ENCODE results near the gene NCOA5. TPM values are rescaled to one million over a fixed set of nuclear protein-coding genes. Genes with fewer than 3 reads are reported as not detected.

NCOA5 gene
- total RNA-seq, 1 experiment from 2014 or later, result 16.5 TPM

DNA sequence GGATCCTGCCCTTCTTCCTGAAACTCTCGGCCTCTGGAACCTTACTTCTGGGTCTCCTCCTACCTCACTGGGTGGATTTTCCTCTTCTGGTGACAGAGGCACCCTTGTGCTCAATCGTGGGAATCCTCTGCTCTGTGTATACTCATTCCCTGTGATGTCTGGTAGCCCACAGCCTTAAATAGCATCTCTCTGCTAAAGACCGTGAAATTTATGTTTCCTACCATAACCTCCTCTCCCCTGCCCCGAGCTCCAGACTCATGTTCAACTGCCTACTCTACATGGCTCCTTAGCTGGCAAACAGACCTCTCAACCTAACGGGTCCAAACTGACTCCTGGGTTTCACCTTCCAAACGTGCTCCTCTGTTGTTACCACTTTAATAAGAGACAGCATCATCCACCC lies 71.2 kb downstream of the NCOA5 start:
- DNase-seq (ENCODE audit: low spot score) (no peak), ATAC-seq (no peak)
- H3K9me3 Mint-ChIP-seq, result no peaks in the 10 kb centered on the region
- peaks cover 18% of the 10 kb centered on the region for H3K4me1 Mint-ChIP-seq
- H3K27me3 Mint-ChIP-seq (ENCODE audit: low read depth), result peaks cover 16% of the 10 kb centered on the region
- ChIA-PET CTCF (no interaction called here), POLR2A (no interaction called here)
- H3K27ac Mint-ChIP-seq, result no peak overlapping the region
- H3K36me3 Mint-ChIP-seq, result no peaks in the 10 kb centered on the region
- no peak overlapping the region for H3K4me3 Mint-ChIP-seq
- TF ChIP-seq ZNF396 (CRISPR knock-in tag; IDR thresholded peaks at IDR 0.05; ENCODE audit: borderline replicate concordance) (no peak), ZBTB21 (CRISPR knock-in tag; IDR thresholded peaks at IDR 0.05; ENCODE audit: borderline replicate concordance) (no peak), USF2 (CRISPR knock-in tag; IDR thresholded peaks at IDR 0.05) (no peak), NFYB (CRISPR knock-in tag; conservative IDR thresholded peaks at IDR 0.05; ENCODE audit: low read depth) (no peak), CBFB (CRISPR knock-in tag; IDR thresholded peaks at IDR 0.05; ENCODE audit: low read depth) (no peak), ATF1 (CRISPR knock-in tag; IDR thresholded peaks at IDR 0.05) (no peak), ZNF121 (CRISPR knock-in tag; IDR thresholded peaks at IDR 0.05) (no peak), ZNF512 (CRISPR knock-in tag; IDR thresholded peaks at IDR 0.05; ENCODE audit: borderline replicate concordance) (no peak), ESRRA (CRISPR knock-in tag; IDR thresholded peaks at IDR 0.05; ENCODE audit: borderline replicate concordance) (no peak), E2F5 (CRISPR knock-in tag; IDR thresholded peaks at IDR 0.05) (no peak), TEAD4 (CRISPR knock-in tag; IDR thresholded peaks at IDR 0.05) (no peak), ZNF423 (CRISPR knock-in tag; IDR thresholded peaks at IDR 0.05) (no peak)
- TF ChIP-seq, protein P1, sequence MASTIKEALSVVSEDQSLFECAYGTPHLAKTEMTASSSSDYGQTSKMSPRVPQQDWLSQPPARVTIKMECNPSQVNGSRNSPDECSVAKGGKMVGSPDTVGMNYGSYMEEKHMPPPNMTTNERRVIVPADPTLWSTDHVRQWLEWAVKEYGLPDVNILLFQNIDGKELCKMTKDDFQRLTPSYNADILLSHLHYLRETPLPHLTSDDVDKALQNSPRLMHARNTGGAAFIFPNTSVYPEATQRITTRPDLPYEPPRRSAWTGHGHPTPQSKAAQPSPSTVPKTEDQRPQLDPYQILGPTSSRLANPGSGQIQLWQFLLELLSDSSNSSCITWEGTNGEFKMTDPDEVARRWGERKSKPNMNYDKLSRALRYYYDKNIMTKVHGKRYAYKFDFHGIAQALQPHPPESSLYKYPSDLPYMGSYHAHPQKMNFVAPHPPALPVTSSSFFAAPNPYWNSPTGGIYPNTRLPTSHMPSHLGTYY (CRISPR knock-in tag; IDR thresholded peaks at IDR 0.05), result no peak
- TF ChIP-seq, protein P2, sequence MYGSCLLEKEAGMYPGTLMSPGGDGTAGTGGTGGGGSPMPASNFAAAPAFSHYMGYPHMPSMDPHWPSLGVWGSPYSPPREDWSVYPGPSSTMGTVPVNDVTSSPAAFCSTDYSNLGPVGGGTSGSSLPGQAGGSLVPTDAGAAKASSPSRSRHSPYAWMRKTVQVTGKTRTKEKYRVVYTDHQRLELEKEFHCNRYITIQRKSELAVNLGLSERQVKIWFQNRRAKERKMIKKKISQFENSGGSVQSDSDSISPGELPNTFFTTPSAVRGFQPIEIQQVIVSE (CRISPR knock-in tag; IDR thresholded peaks at IDR 0.05; ENCODE audit: borderline replicate concordance), result no peak
- TF ChIP-seq, protein P3, sequence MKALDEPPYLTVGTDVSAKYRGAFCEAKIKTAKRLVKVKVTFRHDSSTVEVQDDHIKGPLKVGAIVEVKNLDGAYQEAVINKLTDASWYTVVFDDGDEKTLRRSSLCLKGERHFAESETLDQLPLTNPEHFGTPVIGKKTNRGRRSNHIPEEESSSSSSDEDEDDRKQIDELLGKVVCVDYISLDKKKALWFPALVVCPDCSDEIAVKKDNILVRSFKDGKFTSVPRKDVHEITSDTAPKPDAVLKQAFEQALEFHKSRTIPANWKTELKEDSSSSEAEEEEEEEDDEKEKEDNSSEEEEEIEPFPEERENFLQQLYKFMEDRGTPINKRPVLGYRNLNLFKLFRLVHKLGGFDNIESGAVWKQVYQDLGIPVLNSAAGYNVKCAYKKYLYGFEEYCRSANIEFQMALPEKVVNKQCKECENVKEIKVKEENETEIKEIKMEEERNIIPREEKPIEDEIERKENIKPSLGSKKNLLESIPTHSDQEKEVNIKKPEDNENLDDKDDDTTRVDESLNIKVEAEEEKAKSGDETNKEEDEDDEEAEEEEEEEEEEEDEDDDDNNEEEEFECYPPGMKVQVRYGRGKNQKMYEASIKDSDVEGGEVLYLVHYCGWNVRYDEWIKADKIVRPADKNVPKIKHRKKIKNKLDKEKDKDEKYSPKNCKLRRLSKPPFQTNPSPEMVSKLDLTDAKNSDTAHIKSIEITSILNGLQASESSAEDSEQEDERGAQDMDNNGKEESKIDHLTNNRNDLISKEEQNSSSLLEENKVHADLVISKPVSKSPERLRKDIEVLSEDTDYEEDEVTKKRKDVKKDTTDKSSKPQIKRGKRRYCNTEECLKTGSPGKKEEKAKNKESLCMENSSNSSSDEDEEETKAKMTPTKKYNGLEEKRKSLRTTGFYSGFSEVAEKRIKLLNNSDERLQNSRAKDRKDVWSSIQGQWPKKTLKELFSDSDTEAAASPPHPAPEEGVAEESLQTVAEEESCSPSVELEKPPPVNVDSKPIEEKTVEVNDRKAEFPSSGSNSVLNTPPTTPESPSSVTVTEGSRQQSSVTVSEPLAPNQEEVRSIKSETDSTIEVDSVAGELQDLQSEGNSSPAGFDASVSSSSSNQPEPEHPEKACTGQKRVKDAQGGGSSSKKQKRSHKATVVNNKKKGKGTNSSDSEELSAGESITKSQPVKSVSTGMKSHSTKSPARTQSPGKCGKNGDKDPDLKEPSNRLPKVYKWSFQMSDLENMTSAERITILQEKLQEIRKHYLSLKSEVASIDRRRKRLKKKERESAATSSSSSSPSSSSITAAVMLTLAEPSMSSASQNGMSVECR (CRISPR knock-in tag; IDR thresholded peaks at IDR 0.05; ENCODE audit: borderline replicate concordance), result no peak

GRCh38 chr20:46018112-46018511 lies 71.7 kb downstream of the NCOA5 start:
- Mint-ChIP-seq H3K4me3 (no peak overlapping the region), H3K9me3 (no peaks in the 10 kb centered on the region), H3K36me3 (no peaks in the 10 kb centered on the region), H3K27ac (no peak overlapping the region), H3K27me3 (ENCODE audit: low read depth) (peaks cover 11% of the 10 kb centered on the region), H3K4me1 (peaks cover 18% of the 10 kb centered on the region)
- ChIA-PET CTCF (no interaction called here), POLR2A (no interaction called here)
- ATAC-seq (no peak), DNase-seq (ENCODE audit: low spot score) (no peak)
- TF ChIP-seq ZNF396 (CRISPR knock-in tag; IDR thresholded peaks at IDR 0.05; ENCODE audit: borderline replicate concordance) (no peak), JAZF1 (CRISPR knock-in tag; IDR thresholded peaks at IDR 0.05) (no peak), ZNF121 (CRISPR knock-in tag; IDR thresholded peaks at IDR 0.05) (no peak), ZNF532 (CRISPR knock-in tag; IDR thresholded peaks at IDR 0.05; ENCODE audit: borderline replicate concordance) (no peak), JUN (CRISPR knock-in tag; IDR thresholded peaks at IDR 0.05) (no peak), MAX (CRISPR knock-in tag; IDR thresholded peaks at IDR 0.05) (no peak), NFYB (CRISPR knock-in tag; conservative IDR thresholded peaks at IDR 0.05; ENCODE audit: low read depth) (no peak)
- TF ChIP-seq, protein P1 (CRISPR knock-in tag; IDR thresholded peaks at IDR 0.05), result no peak
